ENCODE results near the gene S100A2.
"Not testable (repeated sequence)": the region's sequence is repeated elsewhere in the genome, so short reads cannot be mapped to it uniquely, and the experiment has no call there.

The S100A2 gene

GRCh38 chr1:153607381-153607780, 41.7 kb upstream of the S100A2 start:
- ATAC-seq (replicated peaks) (no peak), DNase-seq (no peak)
- Mint-ChIP-seq H3K4me3 (no peak overlapping the region), H3K9me3 (peaks cover 0 to 2% of the 10 kb centered on the region in 2 donors), H3K4me1 (peaks cover 9 to 26% of the 10 kb centered on the region in 2 donors), H3K36me3 (peaks cover 0 to 3% of the 10 kb centered on the region in 2 donors), H3K27me3 (no peaks in the 10 kb centered on the region), H3K27ac (no peak overlapping the region)

- no peak overlapping the region for H3K4me3 Mint-ChIP-seq
- H3K9me3 Mint-ChIP-seq: peaks cover 0 to 2% of the 10 kb centered on the region in 2 donors
- H3K27ac Mint-ChIP-seq: no peak overlapping the region
- ATAC-seq (replicated peaks) (no peak), DNase-seq (no peak)
- peaks cover 9 to 38% of the 10 kb centered on the region in 2 donors for H3K4me1 Mint-ChIP-seq
- H3K36me3 Mint-ChIP-seq: peaks cover 0 to 3% of the 10 kb centered on the region in 2 donors
- H3K27me3 Mint-ChIP-seq: no peaks in the 10 kb centered on the region
Observed at GRCh38 chr1:153606194-153606593, 40.5 kb upstream of the S100A2 start.

DNA sequence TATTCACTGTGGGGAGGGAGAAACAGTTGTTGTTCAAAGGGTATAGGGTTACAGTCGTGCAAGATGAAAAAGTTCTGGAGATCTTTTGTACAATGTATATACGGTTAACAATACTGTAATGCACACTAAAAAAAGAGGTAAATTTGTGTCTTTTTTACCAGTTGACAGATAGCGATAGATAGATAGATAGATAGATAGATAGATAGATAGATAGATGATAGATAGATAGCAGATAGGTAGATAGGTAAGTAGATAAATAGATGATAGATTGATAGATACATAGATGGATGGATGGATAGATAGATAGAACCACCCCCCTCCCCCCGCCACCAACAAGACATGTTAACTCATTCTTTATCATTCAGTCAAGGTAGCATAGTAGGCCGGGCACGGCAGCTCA, 37.1 kb upstream of the S100A2 start:
- Mint-ChIP-seq H3K36me3 (peaks cover 0 to 3% of the 10 kb centered on the region in 2 donors), H3K9me3 (peaks cover 0 to 2% of the 10 kb centered on the region in 2 donors), H3K4me3 (no peak overlapping the region), H3K27ac (no peak overlapping the region), H3K4me1 (peaks cover 22 to 64% of the 10 kb centered on the region in 2 donors), H3K27me3 (no peaks in the 10 kb centered on the region)
- ATAC-seq (replicated peaks) (no peak), DNase-seq (no peak)

GRCh38 chr1:153599847-153600246, 34.2 kb upstream of the S100A2 start:
- Mint-ChIP-seq H3K36me3 (no peaks in the 10 kb centered on the region), H3K27me3 (no peaks in the 10 kb centered on the region), H3K27ac (peak overlapping the region; percentile 49), H3K4me3 (no peak overlapping the region), H3K9me3 (no peaks in the 10 kb centered on the region), H3K4me1 (peaks cover 28 to 54% of the 10 kb centered on the region in 2 donors)
- no peak for ATAC-seq (replicated peaks)
- DNase-seq: no peak

DNA sequence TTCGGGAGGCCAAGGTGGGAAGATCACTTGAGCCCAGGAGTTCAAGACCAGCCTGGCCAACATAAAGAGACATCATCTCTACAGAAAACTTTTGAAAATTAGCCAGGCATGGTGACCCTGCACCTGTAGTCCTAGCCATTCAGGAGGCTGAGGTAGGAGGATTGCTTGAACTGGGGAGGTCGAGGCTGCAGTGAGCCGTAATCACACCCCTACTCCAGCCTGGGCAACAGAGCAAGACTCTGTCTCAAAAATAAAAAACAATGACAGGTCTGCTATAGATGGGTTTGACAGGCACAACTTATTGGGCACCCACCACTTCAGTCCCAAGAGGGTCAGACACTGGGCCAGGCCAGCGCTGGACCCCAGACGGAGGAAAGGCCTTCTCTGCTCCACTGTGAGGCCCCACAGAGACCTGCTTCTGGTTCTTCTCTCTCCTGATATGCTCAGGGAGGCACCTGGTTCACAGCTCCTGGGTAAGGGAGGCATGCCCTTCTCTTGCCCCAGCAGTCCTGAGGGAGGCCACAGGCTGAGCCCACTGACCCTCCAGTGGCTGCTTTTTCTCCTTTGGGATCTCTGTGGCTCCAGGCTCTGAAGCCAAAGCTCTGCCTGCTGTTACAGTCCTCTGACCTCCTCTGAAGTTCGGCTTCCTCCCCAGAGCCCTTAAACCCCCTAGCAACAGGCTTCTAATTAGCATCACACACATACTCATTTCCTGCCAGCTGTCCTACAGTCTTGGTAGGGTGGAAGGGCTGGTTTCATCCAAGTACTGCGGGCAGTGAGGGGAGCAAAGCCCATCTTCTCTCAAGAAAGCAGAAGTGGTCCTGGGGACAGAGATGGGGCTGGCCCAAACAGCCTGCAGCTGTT, 32.9 kb upstream of the S100A2 start:
- H3K4me1 Mint-ChIP-seq: peaks cover 28 to 54% of the 10 kb centered on the region in 2 donors
- H3K27me3 Mint-ChIP-seq: no peaks in the 10 kb centered on the region
- peak overlapping the region; percentile 51 to 76 for H3K4me3 Mint-ChIP-seq
- DNase-seq (peak; percentile 84), ATAC-seq (replicated peaks) (peak; percentile 98)
- H3K27ac Mint-ChIP-seq: peak overlapping the region; percentile 96
- no peaks in the 10 kb centered on the region for H3K36me3 Mint-ChIP-seq
- H3K9me3 Mint-ChIP-seq: no peaks in the 10 kb centered on the region

DNA sequence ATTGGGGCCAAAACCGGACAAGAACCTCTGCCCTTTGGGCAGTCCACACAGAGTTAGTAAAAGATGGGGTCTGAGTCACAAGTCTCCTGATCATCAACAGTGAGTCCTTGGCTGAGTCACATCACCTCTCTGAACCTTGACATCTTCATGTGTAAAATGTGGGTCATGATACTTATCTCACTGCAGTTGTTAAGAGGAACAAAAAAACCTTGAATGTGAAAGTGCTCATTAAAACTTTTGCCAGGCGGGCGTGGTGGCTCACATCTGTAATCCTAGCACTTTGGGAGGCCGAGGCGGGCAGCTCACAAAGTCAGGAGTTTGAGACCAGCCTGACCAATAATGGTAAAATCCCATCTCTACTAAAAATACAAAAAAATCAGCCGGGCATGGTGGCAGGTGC, 31.6 kb upstream of the S100A2 start:
- no peaks in the 10 kb centered on the region for H3K36me3 Mint-ChIP-seq
- no peaks in the 10 kb centered on the region for H3K27me3 Mint-ChIP-seq
- H3K27ac Mint-ChIP-seq: peak overlapping the region; percentile 96
- peaks cover 28 to 47% of the 10 kb centered on the region in 2 donors for H3K4me1 Mint-ChIP-seq
- peak; percentile 65 to 66 for ATAC-seq (replicated peaks)
- DNase-seq: peak; percentile 22
- no peaks in the 10 kb centered on the region for H3K9me3 Mint-ChIP-seq
- peak overlapping the region; percentile 50 to 63 for H3K4me3 Mint-ChIP-seq

GRCh38 chr1:153592748-153593147, 27.1 kb upstream of the S100A2 start:
- no peaks in the 10 kb centered on the region for H3K36me3 Mint-ChIP-seq
- H3K27ac Mint-ChIP-seq: no peak overlapping the region
- no peaks in the 10 kb centered on the region for H3K27me3 Mint-ChIP-seq
- H3K4me1 Mint-ChIP-seq: peaks cover 10 to 11% of the 10 kb centered on the region in 2 donors
- no peaks in the 10 kb centered on the region for H3K9me3 Mint-ChIP-seq
- no peak overlapping the region for H3K4me3 Mint-ChIP-seq
- DNase-seq: no peak
- no peak for ATAC-seq (replicated peaks)

DNA sequence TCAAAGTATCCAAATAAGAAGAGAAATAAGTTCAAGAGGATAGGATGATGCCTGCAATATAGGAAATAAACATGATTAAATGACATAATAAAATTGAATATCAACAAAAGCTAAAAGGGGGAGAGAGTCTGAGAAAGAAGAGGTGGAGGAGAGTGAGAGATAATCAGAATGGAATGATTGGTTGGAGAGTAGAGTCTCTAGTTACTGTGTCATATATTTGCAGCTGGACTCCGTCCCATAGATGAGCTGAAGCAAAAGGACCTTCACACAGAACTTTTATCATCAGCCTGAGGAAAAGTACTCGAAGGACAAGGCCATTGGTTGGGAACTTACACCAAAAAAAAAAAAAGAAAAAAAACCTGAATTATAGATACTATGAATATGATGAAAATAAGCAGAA, 22.8 kb upstream of the S100A2 start:
- ATAC-seq (replicated peaks) (no peak), DNase-seq (no peak)
- Mint-ChIP-seq H3K36me3 (no peaks in the 10 kb centered on the region), H3K27me3 (no peaks in the 10 kb centered on the region), H3K27ac (no peak overlapping the region), H3K4me3 (no peak overlapping the region), H3K4me1 (peaks cover 0 to 2% of the 10 kb centered on the region in 2 donors), H3K9me3 (no peaks in the 10 kb centered on the region)

GRCh38 chr1:153588033-153588432, 22.4 kb upstream of the S100A2 start:
- not testable (repeated sequence) for H3K36me3 Mint-ChIP-seq; H3K4me1 Mint-ChIP-seq; H3K9me3 Mint-ChIP-seq; H3K27ac Mint-ChIP-seq; H3K27me3 Mint-ChIP-seq; ATAC-seq (replicated peaks); DNase-seq; H3K4me3 Mint-ChIP-seq

GRCh38 chr1:153587314-153587713, 21.7 kb upstream of the S100A2 start:
- H3K27ac Mint-ChIP-seq: no peak overlapping the region
- H3K27me3 Mint-ChIP-seq: no peaks in the 10 kb centered on the region
- ATAC-seq (replicated peaks) (no peak), DNase-seq (no peak)
- no peaks in the 10 kb centered on the region for H3K9me3 Mint-ChIP-seq
- H3K4me3 Mint-ChIP-seq: no peak overlapping the region
- H3K36me3 Mint-ChIP-seq: no peaks in the 10 kb centered on the region
- peaks cover 0 to 2% of the 10 kb centered on the region in 2 donors for H3K4me1 Mint-ChIP-seq

DNA sequence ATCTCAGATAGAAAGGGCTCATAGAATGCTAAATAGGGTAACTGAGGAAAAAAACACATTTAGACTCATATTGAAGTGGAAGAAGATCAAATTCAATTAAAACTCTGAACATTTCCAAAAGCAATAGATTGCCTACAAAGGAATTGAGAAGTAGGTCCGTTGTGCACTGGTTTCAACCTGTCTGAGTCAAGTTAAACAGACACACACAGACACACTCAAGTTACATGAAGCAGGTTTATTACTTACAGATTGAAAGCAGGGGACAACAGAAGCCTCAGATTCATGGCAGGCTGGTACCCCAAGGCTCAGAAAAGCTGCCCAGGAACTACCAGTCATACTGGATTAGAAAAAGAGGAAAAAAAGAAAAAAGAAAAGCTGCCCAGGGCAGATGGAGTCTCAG, 20.7 kb upstream of the S100A2 start:
- no peaks in the 10 kb centered on the region for H3K36me3 Mint-ChIP-seq
- ATAC-seq (replicated peaks) (no peak), DNase-seq (no peak)
- H3K27me3 Mint-ChIP-seq: no peaks in the 10 kb centered on the region
- no peaks in the 10 kb centered on the region for H3K9me3 Mint-ChIP-seq
- peaks cover 0 to 2% of the 10 kb centered on the region in 2 donors for H3K4me1 Mint-ChIP-seq
- H3K27ac Mint-ChIP-seq: no peak overlapping the region
- no peak overlapping the region for H3K4me3 Mint-ChIP-seq

GRCh38 chr1:153585006-153585405, 19.4 kb upstream of the S100A2 start:
- ATAC-seq (replicated peaks) (no peak), DNase-seq (no peak)
- Mint-ChIP-seq H3K36me3 (no peaks in the 10 kb centered on the region), H3K9me3 (no peaks in the 10 kb centered on the region), H3K4me1 (peaks cover 0 to 2% of the 10 kb centered on the region in 2 donors), H3K27me3 (no peaks in the 10 kb centered on the region), H3K4me3 (no peak overlapping the region), H3K27ac (no peak overlapping the region)

DNA sequence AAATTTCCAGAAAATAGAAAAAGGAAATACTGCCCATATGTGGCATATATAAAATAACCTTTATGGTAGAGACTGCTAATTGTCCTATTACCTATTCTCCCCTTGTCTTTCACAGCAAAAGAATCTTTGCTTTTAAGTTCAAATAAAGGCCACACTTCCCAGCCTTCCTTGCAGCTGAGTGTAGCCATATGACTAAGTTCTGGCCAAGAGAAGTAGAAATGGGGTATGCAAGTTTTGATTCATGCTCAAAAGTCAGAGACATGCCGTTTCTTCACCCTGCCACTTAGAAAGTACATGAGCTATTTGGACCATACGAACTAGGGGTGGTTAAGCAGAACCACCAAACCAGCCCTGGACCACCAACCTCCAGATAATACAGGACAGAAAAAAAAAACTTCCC, 18.3 kb upstream of the S100A2 start:
- no peak for DNase-seq
- Mint-ChIP-seq H3K4me3 (no peak overlapping the region), H3K36me3 (no peaks in the 10 kb centered on the region), H3K4me1 (peaks cover 0 to 2% of the 10 kb centered on the region in 2 donors), H3K9me3 (no peaks in the 10 kb centered on the region), H3K27me3 (no peaks in the 10 kb centered on the region), H3K27ac (no peak overlapping the region)
- ATAC-seq (replicated peaks): no peak

GRCh38 chr1:153583514-153583913, 17.9 kb upstream of the S100A2 start:
- not testable (repeated sequence) for H3K4me3 Mint-ChIP-seq; H3K27me3 Mint-ChIP-seq; H3K9me3 Mint-ChIP-seq; H3K36me3 Mint-ChIP-seq; DNase-seq; H3K27ac Mint-ChIP-seq; ATAC-seq (replicated peaks); H3K4me1 Mint-ChIP-seq

- ATAC-seq (replicated peaks); H3K27ac Mint-ChIP-seq; H3K36me3 Mint-ChIP-seq; H3K27me3 Mint-ChIP-seq; H3K4me1 Mint-ChIP-seq; DNase-seq; H3K9me3 Mint-ChIP-seq; H3K4me3 Mint-ChIP-seq: not testable (repeated sequence)
Observed at GRCh38 chr1:153582836-153583235, 17.2 kb upstream of the S100A2 start.

Data from stimulated activated naive B cell treated with anti-CD40 and anti-IgM and Interleukin-4, amounts not matched to agents 10 μg/mL and 1 μg/mL and 100 μg/mL, for 72 hours (primary cell).